Fibroblast of skin of right biceps (primary cell): ENCODE data around the gene DCXR.
A peak's percentile ranks its signal among the peaks of the same experiment; 100 is the strongest.

Experiments used
- DNase-seq: peaks from one replicate; pipeline ENCODE4 v3.0.0-alpha.2; 2013

Gene DCXR

DNA sequence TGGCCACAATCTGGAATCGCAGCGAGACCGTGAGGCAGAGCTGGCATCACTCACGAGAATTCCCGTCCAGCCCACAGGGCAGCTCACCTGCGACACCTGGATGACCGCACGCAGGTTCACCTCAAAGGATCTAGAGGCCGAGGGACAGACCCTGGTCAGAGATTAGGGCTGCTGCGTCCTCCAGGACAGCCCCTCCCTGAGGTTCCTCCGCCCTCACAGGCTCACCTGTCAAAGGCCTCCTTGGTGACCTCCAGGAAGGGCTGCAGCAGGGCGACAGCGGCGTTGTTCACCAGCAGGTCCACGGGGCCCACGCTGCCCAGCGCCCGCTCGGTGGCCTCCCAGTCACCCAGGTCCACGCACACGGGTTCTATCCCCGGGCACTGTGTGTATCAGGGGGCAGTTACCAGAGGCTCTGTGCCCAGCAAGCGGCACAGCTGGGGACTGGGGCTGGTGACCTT, 834 bp downstream of the DCXR start:
- DNase-seq = no peak

DNA sequence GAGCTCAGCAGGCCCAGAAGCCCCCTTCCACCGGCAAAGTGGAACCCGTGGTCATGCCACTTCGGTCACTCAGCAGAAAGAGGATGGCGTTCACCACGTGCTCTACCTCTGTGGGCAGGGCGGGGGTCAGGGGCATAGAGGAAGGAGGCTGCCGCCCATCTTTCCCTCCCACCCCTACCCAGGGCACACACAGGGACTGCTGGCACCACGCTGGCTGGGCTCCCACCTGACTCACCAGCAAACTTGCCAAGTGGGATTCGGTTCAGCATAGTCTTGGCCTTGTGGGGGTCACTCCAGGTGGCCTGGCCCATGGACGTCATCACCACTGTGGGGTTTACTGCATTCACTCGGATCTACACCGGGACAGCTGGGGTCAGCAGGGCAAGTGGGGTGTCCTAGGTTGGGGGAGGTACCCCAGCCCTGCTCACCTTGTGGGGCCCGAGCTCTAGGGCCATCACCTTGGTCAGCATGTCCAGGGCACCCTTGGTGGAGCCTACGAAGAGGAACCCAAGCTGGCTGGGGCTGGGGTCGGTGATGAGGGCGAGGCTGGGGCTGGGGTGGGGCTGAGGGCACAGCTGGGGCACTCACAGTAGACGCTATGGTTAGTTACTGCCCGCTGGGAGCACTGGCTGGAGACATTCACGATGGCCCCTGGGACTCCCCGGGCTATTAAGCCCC, 1.4 kb downstream of the DCXR start:
- no peak for DNase-seq

- no peak for DNase-seq
Measured at GRCh38 chr17:82035488-82035887, 2.0 kb downstream of the DCXR start.

DNA sequence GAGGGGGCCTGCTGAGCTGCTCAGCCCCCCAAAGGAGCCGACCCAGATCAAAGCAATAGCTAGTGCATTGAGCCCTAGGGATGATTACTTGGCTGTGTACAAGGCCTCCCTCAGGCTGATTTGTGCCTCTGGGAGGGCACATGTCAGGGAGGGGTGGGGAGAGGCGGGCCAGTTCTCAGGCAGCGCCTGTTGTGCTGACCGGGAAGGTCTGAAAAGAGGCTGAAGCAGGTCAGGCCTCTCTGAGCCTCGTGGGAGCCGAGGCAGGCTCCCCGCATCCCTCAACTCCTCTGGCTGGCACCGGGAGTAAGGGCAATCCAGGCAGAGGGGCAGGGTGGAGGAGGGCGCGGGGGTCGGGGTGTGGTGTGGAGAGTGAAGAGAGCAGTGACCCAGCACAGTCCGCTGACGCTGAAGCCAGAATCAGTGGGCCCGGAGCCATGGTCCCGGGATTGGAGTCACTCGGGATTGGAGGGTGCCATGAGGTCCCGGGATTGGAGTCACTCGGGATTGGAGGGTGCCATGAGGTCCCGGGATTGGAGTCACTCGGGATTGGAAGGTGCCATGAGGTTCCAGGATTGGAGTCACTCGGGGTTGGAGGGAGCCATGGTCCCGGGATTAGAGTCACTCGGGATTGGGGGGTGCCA, 3.0 kb downstream of the DCXR start:
- no peak for DNase-seq

DNA sequence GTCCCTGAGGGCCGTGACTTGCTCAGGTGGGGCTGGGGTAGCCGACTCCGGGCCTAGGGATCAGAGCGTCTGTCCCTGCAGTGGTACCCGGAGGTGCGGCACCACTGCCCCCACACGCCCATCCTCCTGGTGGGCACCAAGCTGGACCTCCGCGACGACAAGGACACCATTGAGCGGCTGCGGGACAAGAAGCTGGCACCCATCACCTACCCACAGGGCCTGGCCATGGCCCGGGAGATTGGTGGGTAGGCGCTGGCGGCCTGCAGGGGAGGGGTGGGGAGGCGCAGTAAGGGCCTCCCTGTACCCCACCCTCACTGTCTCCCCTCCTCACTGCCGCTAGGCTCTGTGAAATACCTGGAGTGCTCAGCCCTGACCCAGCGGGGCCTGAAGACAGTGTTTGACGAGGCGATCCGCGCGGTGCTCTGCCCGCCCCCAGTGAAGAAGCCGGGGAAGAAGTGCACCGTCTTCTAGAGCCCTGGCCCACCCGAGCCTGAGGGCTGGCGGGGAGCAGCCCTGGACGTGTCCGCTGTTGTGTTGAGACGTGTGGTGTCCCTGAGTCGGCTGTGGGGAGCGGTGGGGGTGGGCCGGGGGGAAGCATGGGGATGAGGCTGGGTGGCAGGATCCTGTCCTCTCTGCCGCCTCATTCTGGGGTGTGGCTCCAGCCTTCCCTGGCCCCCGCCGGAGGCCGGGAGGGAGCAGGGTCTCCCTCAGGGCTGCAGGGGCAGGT, 4.0 kb downstream of the DCXR start:
- no peak for DNase-seq

GRCh38 chr17:82031885-82032627, 5.4 kb downstream of the DCXR start:
- no peak for DNase-seq

- DNase-seq = peak; percentile 29
Measured at GRCh38 chr17:82031303-82031884, 6.1 kb downstream of the DCXR start, which contains the start of gene RAC3. TSS of gene RAC3 (plus strand) at chr17:82031678. CDS start at chr17:82031762, 84 bp downstream.

- peak; percentile 74 for DNase-seq
Measured at GRCh38 chr17:82030470-82031302, 6.8 kb downstream of the DCXR start.

- no peak for DNase-seq
Measured at GRCh38 chr17:82029990-82030469, 7.5 kb downstream of the DCXR start.

- DNase-seq = no peak
Measured at GRCh38 chr17:82029391-82029790, 8.1 kb downstream of the DCXR start.

DNA sequence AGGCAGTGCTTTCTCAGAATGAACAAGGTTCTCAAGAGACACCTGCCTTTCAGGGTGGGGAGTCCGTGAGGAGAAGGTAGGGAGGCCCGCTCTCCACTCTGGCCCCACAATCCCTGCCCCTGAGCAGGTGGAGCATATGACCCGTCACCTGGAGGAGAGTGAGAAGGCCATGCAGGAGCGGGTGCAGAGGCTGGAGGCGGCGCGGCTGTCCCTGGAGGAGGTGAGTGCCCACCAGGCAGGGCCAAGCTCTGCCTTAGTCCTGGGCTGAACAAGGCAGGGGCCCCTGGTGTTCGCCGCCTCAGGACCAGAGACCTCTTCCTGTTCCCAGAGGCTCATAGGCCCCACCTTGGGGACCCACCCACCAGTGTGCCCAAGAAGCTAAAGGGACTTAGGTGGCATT, 8.5 kb downstream of the DCXR start:
- DNase-seq = no peak

DNA sequence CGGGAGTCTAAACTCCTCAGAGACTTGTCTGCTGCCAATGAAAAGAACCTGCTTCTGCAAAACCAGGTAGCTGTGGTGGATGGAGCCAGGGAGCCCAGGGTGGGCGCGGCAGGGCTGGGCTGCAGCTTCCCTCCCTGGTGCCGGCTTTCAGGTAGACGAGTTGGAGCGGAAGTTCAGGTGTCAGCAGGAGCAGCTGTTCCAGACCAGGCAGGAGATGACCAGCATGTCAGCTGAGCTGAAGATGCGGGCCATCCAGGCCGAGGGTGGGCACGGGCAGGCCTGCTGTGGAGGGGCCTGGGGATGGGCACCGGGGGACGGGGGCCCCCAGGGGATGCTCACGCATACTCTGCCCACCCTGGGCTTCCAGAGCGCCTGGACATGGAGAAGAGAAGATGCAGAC, 9.3 kb downstream of the DCXR start:
- no peak for DNase-seq

- DNase-seq = no peak
Measured at GRCh38 chr17:82025401-82026107, 11.9 kb downstream of the DCXR start.

GRCh38 chr17:82024859-82025258, 12.6 kb downstream of the DCXR start:
- no peak for DNase-seq

GRCh38 chr17:82023447-82024241, 13.9 kb downstream of the DCXR start:
- no peak for DNase-seq

- peak; percentile 100 for DNase-seq
Measured at GRCh38 chr17:82022981-82023446, 14.5 kb downstream of the DCXR start, which contains the start of gene LRRC45. TSS of gene LRRC45 (plus strand) at chr17:82023305. CDS start at chr17:82023644, 339 bp downstream.

DNA sequence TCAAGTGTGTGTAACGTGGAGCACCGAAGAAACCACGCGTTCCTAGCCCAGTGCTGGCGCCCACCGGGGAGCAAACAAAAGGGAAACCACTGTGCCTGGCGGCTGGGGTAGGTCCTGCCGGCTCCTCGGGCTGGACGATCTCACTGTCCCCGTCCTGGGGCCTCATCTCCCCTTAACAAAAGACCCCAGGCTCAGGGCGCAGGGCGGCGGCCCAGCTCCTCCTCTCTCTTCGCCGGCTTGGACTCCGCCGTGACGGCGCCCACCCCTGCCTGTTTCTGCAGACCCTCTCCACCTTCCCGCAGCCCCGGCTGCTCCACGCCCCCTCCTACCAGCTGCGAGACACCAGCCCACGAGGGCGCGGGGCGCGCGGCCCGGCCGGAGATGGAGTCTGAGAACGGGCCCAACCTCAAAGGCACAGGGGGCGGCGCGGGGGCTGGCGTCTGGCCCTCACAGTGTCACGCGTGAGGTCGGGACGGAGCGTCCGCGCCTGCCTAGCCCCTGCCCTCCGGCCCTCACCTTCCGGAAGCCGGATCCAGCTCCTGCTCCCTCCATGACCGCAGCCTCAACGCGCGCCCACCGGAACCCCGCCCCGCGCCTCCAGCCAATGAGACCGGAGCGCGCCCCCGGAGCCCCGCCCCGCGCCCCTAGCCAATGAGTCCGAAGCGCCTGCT, 15.1 kb downstream of the DCXR start, which contains the start of gene CENPX:
TSS of gene CENPX (minus strand) at position 569 of the 671 bp plus-strand sequence. CDS start at position 552, 17 bp downstream.
- no peak for DNase-seq

GRCh38 chr17:82021900-82022309, 15.6 kb downstream of the DCXR start:
- DNase-seq = no peak
